Neural cell (in vitro differentiated cells): Measurements from ENCODE around the gene BTBD9. TPM values are rescaled to one million over a fixed set of nuclear protein-coding genes. Genes with fewer than 3 reads are reported as not detected.

ENCODE experiments used
- H2AFZ ChIP-seq: fragments of 200-600, 300-800 bp; sonication (generic), shearing (Covaris generic); 2 replicates; pipeline ENCODE4 v1.6.0; 2014; ENCODE audit warnings: low read depth, mild to moderate bottlenecking, antibody characterized with exemption, low read length, moderate library complexity
- H3F3A ChIP-seq: fragments of 200-600 bp; shearing (Covaris generic); 2 replicates; pipeline ENCODE4 v1.6.1; 2016; ENCODE audit warnings: mild to moderate bottlenecking, moderate library complexity, mixed read lengths, antibody characterized with exemption, low read length; ENCODE audit not compliant: insufficient read depth, poor library complexity, severe bottlenecking
- H3K27ac ChIP-seq: fragments of 200-600, 300-800 bp; sonication (generic), shearing (Covaris generic); 2 replicates; pipeline ENCODE4 v1.5.1; 2014; ENCODE audit warnings: mild to moderate bottlenecking, low read length, moderate library complexity
- H3K27me3 ChIP-seq: fragments of 300-800, 200-600 bp; sonication (generic), shearing (Covaris generic); 2 replicates; pipeline ENCODE4 v1.6.0; 2014; ENCODE audit warnings: mild to moderate bottlenecking, low read depth, low read length, moderate library complexity; ENCODE audit not compliant: insufficient read depth
- H3K36me3 ChIP-seq: fragments of 300-800, 200-600 bp; sonication (generic), shearing (Covaris generic); 2 replicates; pipeline ENCODE4 v1.5.1; 2014; ENCODE audit warnings: mild to moderate bottlenecking, antibody characterized with exemption, low read length, moderate library complexity; ENCODE audit not compliant: insufficient read depth
- H3K4me2 ChIP-seq: fragments of 300-800, 200-600 bp; sonication (generic), shearing (Covaris generic); 2 replicates; pipeline ENCODE4 v1.6.0; 2014; ENCODE audit warnings: mild to moderate bottlenecking, low read length
- H3K4me3 ChIP-seq: fragments of 300-800, 200-600 bp; sonication (generic), shearing (Covaris generic); 2 replicates; pipeline ENCODE4 v1.5.1; 2014; ENCODE audit warnings: mild to moderate bottlenecking, low read length, moderate library complexity
- H3K79me2 ChIP-seq: fragments of 200-600 bp; shearing (Covaris generic); replicated peaks from 2 replicates; pipeline ENCODE4 v1.6.0; 2014; ENCODE audit warnings: mild to moderate bottlenecking, low read length, moderate library complexity; ENCODE audit not compliant: insufficient read depth
- H3K9ac ChIP-seq: fragments of 300-800, 200-600 bp; sonication (generic), shearing (Covaris generic); 2 replicates; pipeline ENCODE4 v1.6.1; 2016; ENCODE audit warnings: mild to moderate bottlenecking, low read length, mixed read lengths
- H3K9me2 ChIP-seq: fragments of 200-600 bp; shearing (Covaris generic); 2 replicates; pipeline ENCODE4 v1.6.1; 2016; ENCODE audit warnings: mild to moderate bottlenecking, low read length, mixed read lengths; ENCODE audit not compliant: insufficient read depth
- H3K9me3 ChIP-seq: fragments of 200-600, 300-800 bp; sonication (generic), shearing (Covaris generic); 2 replicates; pipeline ENCODE4 v1.6.1; 2016; ENCODE audit warnings: mild to moderate bottlenecking, mixed run types, low read length, moderate library complexity, mixed read lengths
- H4K20me1 ChIP-seq: fragments of 200-600 bp; shearing (Covaris generic); 2 replicates; pipeline ENCODE4 v1.6.1; 2016; ENCODE audit warnings: mild to moderate bottlenecking, mixed run types; ENCODE audit not compliant: insufficient read depth
- EP300 ChIP-seq: fragments of 450-650 bp; conservative IDR thresholded peaks from 2 replicates; pipeline ENCODE4 v1.6.1; 2014; ENCODE audit warnings: antibody characterized with exemption, mild to moderate bottlenecking, moderate library complexity; ENCODE audit not compliant: poor library complexity, severe bottlenecking
- EZH2 ChIP-seq: fragments of 200-600, 300-800 bp; shearing (Covaris generic), sonication (generic); IDR thresholded peaks from 2 replicates; pipeline ENCODE4 v1.6.1; 2014; ENCODE audit warnings: antibody characterized with exemption, low read length, borderline replicate concordance, mild to moderate bottlenecking; ENCODE audit not compliant: insufficient read depth, poor library complexity, severe bottlenecking
- MXI1 ChIP-seq: fragments of 450-650 bp; conservative IDR thresholded peaks from 2 replicates; pipeline ENCODE4 v1.6.1; 2014; ENCODE audit warnings: antibody characterized with exemption, mild to moderate bottlenecking; ENCODE audit not compliant: poor library complexity, severe bottlenecking
- POLR2AphosphoS5 ChIP-seq: IDR thresholded peaks from 2 replicates; pipeline ENCODE4 v1.6.1; 2012
- RAD21 ChIP-seq: fragments of 450-650 bp; conservative IDR thresholded peaks from 2 replicates; pipeline ENCODE4 v1.6.1; 2014; ENCODE audit warnings: antibody characterized with exemption, mild to moderate bottlenecking, moderate library complexity
- SMC3 ChIP-seq: fragments of 450-650 bp; conservative IDR thresholded peaks from 2 replicates; pipeline ENCODE4 v1.6.1; 2014; ENCODE audit warnings: antibody characterized with exemption, mild to moderate bottlenecking, moderate library complexity; ENCODE audit not compliant: poor library complexity
- TAF1 ChIP-seq: IDR thresholded peaks from 2 replicates; pipeline ENCODE4 v1.6.1; 2012; ENCODE audit warnings: low read depth
- polyA plus RNA-seq: library from polyadenylated mRNA; depleted of rRNA; stranded (reverse); fragments of >200 nt; gene quantifications from 2 replicates; pipeline ENCODE4 v1.2.3, GENCODE V29; 2014
- TF ChIP-seq, protein P1 (sequence below): fragments of 450-650 bp; IDR thresholded peaks from 2 replicates; pipeline ENCODE4 v1.5.1; 2014; ENCODE audit warnings: antibody characterized with exemption, mild to moderate bottlenecking, moderate library complexity; ENCODE audit not compliant: poor library complexity, severe bottlenecking
- TF ChIP-seq, protein P2 (sequence below): IDR thresholded peaks from 2 replicates; pipeline ENCODE4 v1.6.1; 2012; ENCODE audit warnings: borderline replicate concordance

Gene BTBD9
- polyA plus RNA-seq, 1 donor from 2014 or later: 6.2 TPM

GRCh38 chr6:38169221-38169976 lies 470.3 kb downstream of the BTBD9 start:
- Histone ChIP-seq H3F3A (no peaks in the 10 kb centered on the region), H3K4me2 (no peak overlapping the region), H3K9me3 (no peaks in the 10 kb centered on the region), H3K36me3 (no peaks in the 10 kb centered on the region), H4K20me1 (no peaks in the 10 kb centered on the region), H3K79me2 (no peaks in the 10 kb centered on the region), H3K4me3 (no peak overlapping the region), H3K9ac (no peak overlapping the region), H3K9me2 (no peaks in the 10 kb centered on the region), H3K27ac (no peak overlapping the region), H3K27me3 (no peaks in the 10 kb centered on the region), H2AFZ (no peak overlapping the region)
- TF ChIP-seq RAD21 (no peak), EP300 (no peak)

GRCh38 chr6:38168699-38169098 lies 471.0 kb downstream of the BTBD9 start:
- Histone ChIP-seq H3K9me2 (no peaks in the 10 kb centered on the region), H2AFZ (no peak overlapping the region), H3K36me3 (no peaks in the 10 kb centered on the region), H3F3A (no peaks in the 10 kb centered on the region), H3K27me3 (no peaks in the 10 kb centered on the region), H3K9ac (no peak overlapping the region), H4K20me1 (no peaks in the 10 kb centered on the region), H3K9me3 (no peaks in the 10 kb centered on the region), H3K27ac (no peak overlapping the region), H3K4me3 (no peak overlapping the region), H3K79me2 (no peaks in the 10 kb centered on the region), H3K4me2 (no peak overlapping the region)
- TF ChIP-seq POLR2AphosphoS5 (no peak), TAF1 (no peak), EZH2 (no peak), MXI1 (no peak), RAD21 (no peak)
- TF ChIP-seq, protein P1, sequence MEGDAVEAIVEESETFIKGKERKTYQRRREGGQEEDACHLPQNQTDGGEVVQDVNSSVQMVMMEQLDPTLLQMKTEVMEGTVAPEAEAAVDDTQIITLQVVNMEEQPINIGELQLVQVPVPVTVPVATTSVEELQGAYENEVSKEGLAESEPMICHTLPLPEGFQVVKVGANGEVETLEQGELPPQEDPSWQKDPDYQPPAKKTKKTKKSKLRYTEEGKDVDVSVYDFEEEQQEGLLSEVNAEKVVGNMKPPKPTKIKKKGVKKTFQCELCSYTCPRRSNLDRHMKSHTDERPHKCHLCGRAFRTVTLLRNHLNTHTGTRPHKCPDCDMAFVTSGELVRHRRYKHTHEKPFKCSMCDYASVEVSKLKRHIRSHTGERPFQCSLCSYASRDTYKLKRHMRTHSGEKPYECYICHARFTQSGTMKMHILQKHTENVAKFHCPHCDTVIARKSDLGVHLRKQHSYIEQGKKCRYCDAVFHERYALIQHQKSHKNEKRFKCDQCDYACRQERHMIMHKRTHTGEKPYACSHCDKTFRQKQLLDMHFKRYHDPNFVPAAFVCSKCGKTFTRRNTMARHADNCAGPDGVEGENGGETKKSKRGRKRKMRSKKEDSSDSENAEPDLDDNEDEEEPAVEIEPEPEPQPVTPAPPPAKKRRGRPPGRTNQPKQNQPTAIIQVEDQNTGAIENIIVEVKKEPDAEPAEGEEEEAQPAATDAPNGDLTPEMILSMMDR: no peak
- TF ChIP-seq, protein P2, sequence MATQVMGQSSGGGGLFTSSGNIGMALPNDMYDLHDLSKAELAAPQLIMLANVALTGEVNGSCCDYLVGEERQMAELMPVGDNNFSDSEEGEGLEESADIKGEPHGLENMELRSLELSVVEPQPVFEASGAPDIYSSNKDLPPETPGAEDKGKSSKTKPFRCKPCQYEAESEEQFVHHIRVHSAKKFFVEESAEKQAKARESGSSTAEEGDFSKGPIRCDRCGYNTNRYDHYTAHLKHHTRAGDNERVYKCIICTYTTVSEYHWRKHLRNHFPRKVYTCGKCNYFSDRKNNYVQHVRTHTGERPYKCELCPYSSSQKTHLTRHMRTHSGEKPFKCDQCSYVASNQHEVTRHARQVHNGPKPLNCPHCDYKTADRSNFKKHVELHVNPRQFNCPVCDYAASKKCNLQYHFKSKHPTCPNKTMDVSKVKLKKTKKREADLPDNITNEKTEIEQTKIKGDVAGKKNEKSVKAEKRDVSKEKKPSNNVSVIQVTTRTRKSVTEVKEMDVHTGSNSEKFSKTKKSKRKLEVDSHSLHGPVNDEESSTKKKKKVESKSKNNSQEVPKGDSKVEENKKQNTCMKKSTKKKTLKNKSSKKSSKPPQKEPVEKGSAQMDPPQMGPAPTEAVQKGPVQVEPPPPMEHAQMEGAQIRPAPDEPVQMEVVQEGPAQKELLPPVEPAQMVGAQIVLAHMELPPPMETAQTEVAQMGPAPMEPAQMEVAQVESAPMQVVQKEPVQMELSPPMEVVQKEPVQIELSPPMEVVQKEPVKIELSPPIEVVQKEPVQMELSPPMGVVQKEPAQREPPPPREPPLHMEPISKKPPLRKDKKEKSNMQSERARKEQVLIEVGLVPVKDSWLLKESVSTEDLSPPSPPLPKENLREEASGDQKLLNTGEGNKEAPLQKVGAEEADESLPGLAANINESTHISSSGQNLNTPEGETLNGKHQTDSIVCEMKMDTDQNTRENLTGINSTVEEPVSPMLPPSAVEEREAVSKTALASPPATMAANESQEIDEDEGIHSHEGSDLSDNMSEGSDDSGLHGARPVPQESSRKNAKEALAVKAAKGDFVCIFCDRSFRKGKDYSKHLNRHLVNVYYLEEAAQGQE: no peak

DNA sequence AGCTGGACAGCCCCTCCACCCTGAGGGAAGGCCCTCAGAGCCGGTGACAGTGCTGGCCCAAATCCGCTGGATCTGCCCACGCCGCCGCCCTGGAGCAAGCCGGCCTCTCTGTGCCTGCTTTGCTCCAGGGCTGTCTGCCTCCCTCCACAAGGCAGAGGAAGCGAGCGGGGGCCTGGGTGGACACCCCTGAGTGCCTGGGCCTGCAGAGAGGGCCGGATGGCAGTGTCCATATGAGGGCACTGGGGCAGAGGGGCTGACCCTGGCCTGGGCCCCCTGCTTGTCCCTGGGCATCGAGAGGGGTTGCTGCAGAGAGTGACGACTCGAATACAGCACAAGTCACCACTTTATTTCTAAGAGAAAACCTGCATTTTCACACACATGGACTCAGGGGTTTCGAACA lies 471.6 kb downstream of the BTBD9 start:
- Histone ChIP-seq H3K4me2 (no peak overlapping the region), H3K27ac (no peak overlapping the region), H3F3A (no peaks in the 10 kb centered on the region), H3K79me2 (no peaks in the 10 kb centered on the region), H3K4me3 (no peak overlapping the region), H3K36me3 (no peaks in the 10 kb centered on the region), H4K20me1 (no peaks in the 10 kb centered on the region), H3K9me2 (no peaks in the 10 kb centered on the region), H3K9ac (no peak overlapping the region), H2AFZ (no peak overlapping the region), H3K9me3 (no peaks in the 10 kb centered on the region), H3K27me3 (no peaks in the 10 kb centered on the region)
- TF ChIP-seq, protein P1: no peak
- no peak for TF ChIP-seq EZH2
- TF ChIP-seq MXI1: no peak
- TF ChIP-seq EP300: no peak
- no peak for TF ChIP-seq RAD21
- no peak for TF ChIP-seq SMC3
- TF ChIP-seq POLR2AphosphoS5: no peak
- TF ChIP-seq, protein P2: no peak
- no peak for TF ChIP-seq TAF1
